ENCODE results near the gene C1orf232. TPM values are rescaled to one million over a fixed set of nuclear protein-coding genes. Genes with fewer than 3 reads are reported as not detected.
A peak's percentile ranks its signal among the peaks of the same experiment; 100 is the strongest.

C1orf232 gene
- total RNA-seq, 1 donor from 2014 or later: not detected

DNA sequence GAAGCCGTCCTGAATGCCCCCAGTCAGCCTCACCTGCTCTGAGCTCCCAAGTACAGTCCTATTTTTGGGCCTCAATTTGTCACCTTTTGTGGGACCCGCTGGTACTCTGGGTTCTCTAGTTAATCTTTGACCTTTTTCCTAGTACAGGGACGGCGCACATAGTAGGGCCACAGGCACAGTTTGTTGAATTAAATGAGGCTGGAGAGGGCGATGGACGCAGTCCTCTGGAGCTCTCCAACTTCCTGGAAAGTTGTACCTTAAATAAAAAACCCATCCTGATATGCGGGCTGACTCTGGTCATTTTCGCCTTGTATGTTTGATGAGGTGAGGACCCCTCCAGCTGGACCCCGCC is 5.1 kb downstream of the C1orf232 start:
- Mint-ChIP-seq H3K27ac (no peak overlapping the region), H3K27me3 (ENCODE audit: low read depth) (peaks cover 6% of the 10 kb centered on the region), H3K9me3 (no peaks in the 10 kb centered on the region), H3K4me3 (peak overlapping the region; percentile 30), H3K36me3 (no peaks in the 10 kb centered on the region), H3K4me1 (peaks cover 30% of the 10 kb centered on the region)
- TF ChIP-seq, protein P1, sequence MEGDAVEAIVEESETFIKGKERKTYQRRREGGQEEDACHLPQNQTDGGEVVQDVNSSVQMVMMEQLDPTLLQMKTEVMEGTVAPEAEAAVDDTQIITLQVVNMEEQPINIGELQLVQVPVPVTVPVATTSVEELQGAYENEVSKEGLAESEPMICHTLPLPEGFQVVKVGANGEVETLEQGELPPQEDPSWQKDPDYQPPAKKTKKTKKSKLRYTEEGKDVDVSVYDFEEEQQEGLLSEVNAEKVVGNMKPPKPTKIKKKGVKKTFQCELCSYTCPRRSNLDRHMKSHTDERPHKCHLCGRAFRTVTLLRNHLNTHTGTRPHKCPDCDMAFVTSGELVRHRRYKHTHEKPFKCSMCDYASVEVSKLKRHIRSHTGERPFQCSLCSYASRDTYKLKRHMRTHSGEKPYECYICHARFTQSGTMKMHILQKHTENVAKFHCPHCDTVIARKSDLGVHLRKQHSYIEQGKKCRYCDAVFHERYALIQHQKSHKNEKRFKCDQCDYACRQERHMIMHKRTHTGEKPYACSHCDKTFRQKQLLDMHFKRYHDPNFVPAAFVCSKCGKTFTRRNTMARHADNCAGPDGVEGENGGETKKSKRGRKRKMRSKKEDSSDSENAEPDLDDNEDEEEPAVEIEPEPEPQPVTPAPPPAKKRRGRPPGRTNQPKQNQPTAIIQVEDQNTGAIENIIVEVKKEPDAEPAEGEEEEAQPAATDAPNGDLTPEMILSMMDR (IDR thresholded peaks at IDR 0.05; ENCODE audit: unreplicated experiment): no peak
- no peak for DNase-seq (ENCODE audit: low spot score in 2 of 2, unreplicated experiment in 2 of 2)

DNA sequence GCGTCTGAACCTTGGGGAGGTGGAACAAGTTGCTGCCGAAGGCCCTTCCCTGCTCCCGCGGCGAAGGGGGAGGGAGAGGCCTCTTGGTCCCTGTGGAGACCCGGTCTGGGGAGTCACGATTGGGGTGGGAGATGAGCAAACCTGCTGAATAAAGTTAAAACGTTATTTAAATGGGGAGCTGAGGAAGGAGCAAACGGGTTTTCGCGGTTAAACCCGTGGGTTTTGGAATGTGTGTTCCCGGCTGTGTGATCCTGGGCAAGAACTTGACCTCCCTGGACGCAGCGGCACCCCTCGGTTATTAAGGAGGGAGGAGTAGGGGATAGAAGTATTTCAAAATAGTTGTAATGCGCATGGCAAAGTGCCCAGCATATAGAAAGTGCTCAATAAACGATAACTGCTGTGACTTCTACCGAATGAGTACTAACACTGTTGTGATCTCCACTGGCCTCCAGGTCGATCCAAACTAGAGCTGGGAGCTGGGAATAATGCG is 6.5 kb downstream of the C1orf232 start:
- peaks cover 6% of the 10 kb centered on the region for H3K27me3 Mint-ChIP-seq (ENCODE audit: low read depth)
- peak overlapping the region; percentile 65 for H3K4me3 Mint-ChIP-seq
- H3K27ac Mint-ChIP-seq: peak overlapping the region; percentile 83
- no peak for DNase-seq (ENCODE audit: low spot score in 2 of 2, unreplicated experiment in 2 of 2)
- TF ChIP-seq, protein P1 (IDR thresholded peaks at IDR 0.05; ENCODE audit: unreplicated experiment): no peak
- H3K4me1 Mint-ChIP-seq: peaks cover 34% of the 10 kb centered on the region
- no peaks in the 10 kb centered on the region for H3K9me3 Mint-ChIP-seq
- no peaks in the 10 kb centered on the region for H3K36me3 Mint-ChIP-seq

DNA sequence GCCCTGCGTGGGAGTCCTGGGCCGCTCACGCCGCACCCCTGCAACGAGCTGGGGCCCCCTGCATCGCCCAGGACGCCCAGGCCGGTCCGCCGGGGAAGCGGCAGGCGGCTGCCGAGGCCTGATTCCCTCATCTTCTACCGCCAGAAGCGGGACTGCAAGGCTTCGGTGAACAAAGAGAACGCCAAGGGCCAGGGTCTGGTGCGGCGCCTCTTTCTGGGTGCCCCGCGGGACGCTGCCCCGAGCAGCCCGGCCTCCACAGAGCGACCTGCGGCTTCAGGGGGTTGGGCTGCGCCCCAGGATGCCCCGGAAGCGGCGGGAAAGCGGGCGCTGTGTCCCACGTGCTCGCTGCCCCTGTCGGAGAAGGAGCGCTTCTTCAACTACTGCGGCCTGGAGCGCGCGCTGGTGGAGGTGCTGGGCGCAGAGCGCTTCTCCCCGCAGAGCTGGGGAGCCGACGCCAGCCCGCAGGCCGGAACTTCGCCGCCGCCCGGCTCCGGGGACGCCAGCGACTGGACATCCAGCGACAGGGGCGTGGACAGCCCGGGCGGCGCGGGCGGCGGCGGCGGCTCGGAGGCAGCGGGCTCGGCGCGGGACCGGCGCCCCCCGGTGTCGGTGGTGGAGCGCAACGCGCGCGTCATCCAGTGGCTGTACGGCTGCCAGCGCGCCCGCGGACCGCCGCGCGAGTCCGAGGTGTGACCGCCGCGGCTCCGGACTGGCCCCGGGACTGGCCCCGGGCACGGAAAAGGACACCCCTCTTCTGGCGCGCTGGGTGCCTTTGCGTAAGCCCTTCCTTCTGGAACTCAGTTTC is 7.1 kb downstream of the C1orf232 start:
- Mint-ChIP-seq H3K4me3 (peak overlapping the region; percentile 65), H3K27me3 (ENCODE audit: low read depth) (peaks cover 6% of the 10 kb centered on the region), H3K27ac (peak overlapping the region; percentile 83), H3K36me3 (no peaks in the 10 kb centered on the region), H3K9me3 (no peaks in the 10 kb centered on the region), H3K4me1 (peaks cover 36% of the 10 kb centered on the region)
- peak in 1 of 2 experiments; percentile 71 for DNase-seq (ENCODE audit: low spot score in 2 of 2, unreplicated experiment in 2 of 2)
- TF ChIP-seq, protein P1 (IDR thresholded peaks at IDR 0.05; ENCODE audit: unreplicated experiment): no peak

GRCh38 chr1:26160527-26161414 is 8.0 kb downstream of the C1orf232 start:
- H3K27ac Mint-ChIP-seq: no peak overlapping the region
- DNase-seq (ENCODE audit: low spot score in 2 of 2, unreplicated experiment in 2 of 2): no peak
- H3K4me1 Mint-ChIP-seq: peaks cover 43% of the 10 kb centered on the region
- no peaks in the 10 kb centered on the region for H3K9me3 Mint-ChIP-seq
- peak overlapping the region; percentile 59 for H3K4me3 Mint-ChIP-seq
- no peaks in the 10 kb centered on the region for H3K36me3 Mint-ChIP-seq
- TF ChIP-seq, protein P1 (IDR thresholded peaks at IDR 0.05; ENCODE audit: unreplicated experiment): no peak
- peaks cover 6% of the 10 kb centered on the region for H3K27me3 Mint-ChIP-seq (ENCODE audit: low read depth)

DNA sequence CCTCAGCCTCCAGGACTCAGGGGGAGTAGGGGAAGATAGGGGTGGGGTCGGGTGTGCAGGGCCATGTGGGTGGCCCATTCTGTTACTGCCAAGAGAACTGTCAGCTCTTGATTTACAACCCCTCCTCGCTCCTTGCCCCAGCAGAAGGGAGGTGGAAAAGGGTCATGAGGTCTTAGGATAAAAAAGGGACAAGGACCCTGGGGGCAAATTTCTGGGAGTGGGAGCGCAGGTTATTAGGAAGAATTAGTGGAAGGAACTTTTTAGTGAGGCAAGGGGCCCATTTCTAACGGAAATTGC is 9.1 kb downstream of the C1orf232 start:
- Mint-ChIP-seq H3K27ac (peak overlapping the region; percentile 30), H3K36me3 (no peaks in the 10 kb centered on the region), H3K4me3 (peak overlapping the region; percentile 55), H3K4me1 (peaks cover 52% of the 10 kb centered on the region), H3K27me3 (ENCODE audit: low read depth) (peaks cover 6% of the 10 kb centered on the region), H3K9me3 (no peaks in the 10 kb centered on the region)
- no peak for DNase-seq (ENCODE audit: low spot score in 2 of 2, unreplicated experiment in 2 of 2)
- TF ChIP-seq, protein P1 (IDR thresholded peaks at IDR 0.05; ENCODE audit: unreplicated experiment): no peak

Data from mesothelial cell of epicardium (in vitro differentiated cells).